H9 (cell line): ENCODE data around the gene DAAM1. TPM values are rescaled to one million over a fixed set of nuclear protein-coding genes. Genes with fewer than 3 reads are reported as not detected.

Source experiments
- DNase-seq: peaks from one replicate; pipeline ENCODE4 v3.0.0-alpha.2; 2017
- H2AFZ ChIP-seq: one replicate; pipeline ENCODE4 v1.6.1; 2013; ENCODE audit warnings: mild to moderate bottlenecking, low read length, control low read depth, moderate library complexity
- H2AK5ac ChIP-seq: 2 replicates; pipeline ENCODE4 v1.6.1; 2013; ENCODE audit warnings: low read length, control low read depth, mixed read lengths; ENCODE audit not compliant: insufficient read length
- H2BK120ac ChIP-seq: one replicate; pipeline ENCODE4 v1.6.1; 2013; ENCODE audit warnings: low read depth, mild to moderate bottlenecking, low read length, control low read depth, inconsistent platforms; ENCODE audit not compliant: poor library complexity, severe bottlenecking
- H2BK12ac ChIP-seq: 2 replicates; pipeline ENCODE4 v1.6.1; 2013; ENCODE audit warnings: low read length, control low read depth, mixed read lengths, low read depth; ENCODE audit not compliant: insufficient read length
- H2BK15ac ChIP-seq: 2 replicates; pipeline ENCODE4 v1.6.1; 2013; ENCODE audit warnings: low read depth, low read length, control low read depth
- H2BK20ac ChIP-seq: one replicate; pipeline ENCODE4 v1.6.1; 2013; ENCODE audit warnings: low read depth, mild to moderate bottlenecking, low read length, control low read depth, inconsistent platforms; ENCODE audit not compliant: poor library complexity, severe bottlenecking
- H2BK5ac ChIP-seq: 2 replicates; pipeline ENCODE4 v1.6.1; 2013; ENCODE audit warnings: low read length, control low read depth, mixed read lengths; ENCODE audit not compliant: insufficient read length
- H3K14ac ChIP-seq: 2 replicates; pipeline ENCODE4 v1.6.1; 2013; ENCODE audit warnings: low read length, control low read depth; ENCODE audit not compliant: insufficient read depth
- H3K18ac ChIP-seq: 2 replicates; pipeline ENCODE4 v1.6.1; 2013; ENCODE audit warnings: low read depth, mild to moderate bottlenecking, mixed read lengths, low read length, control low read depth; ENCODE audit not compliant: insufficient read length
- H3K23ac ChIP-seq: 2 replicates; pipeline ENCODE4 v1.6.1; 2013; ENCODE audit warnings: low read length, control low read depth, mixed read lengths, low read depth; ENCODE audit not compliant: insufficient read length
- H3K23me2 ChIP-seq: 2 replicates; pipeline ENCODE4 v1.6.1; 2013; ENCODE audit warnings: low read depth, mild to moderate bottlenecking, mixed read lengths, low read length, control low read depth; ENCODE audit not compliant: insufficient read length, poor library complexity, severe bottlenecking
- H3K27ac ChIP-seq: 2 replicates; pipeline ENCODE4 v1.5.1; 2013; ENCODE audit warnings: low read length, control low read depth, mixed read lengths, low read depth; ENCODE audit not compliant: insufficient read length
- H3K27me3 ChIP-seq: 2 replicates; pipeline ENCODE4 v1.6.1; 2013; ENCODE audit warnings: low read length, control low read depth, inconsistent platforms; ENCODE audit not compliant: insufficient read depth
- H3K4ac ChIP-seq: 2 replicates; pipeline ENCODE4 v1.6.1; 2013; ENCODE audit warnings: low read depth, mild to moderate bottlenecking, control low read depth, inconsistent platforms, low read length, moderate library complexity
- H3K4me1 ChIP-seq: 2 replicates; pipeline ENCODE4 v1.6.1; 2013; ENCODE audit warnings: low read length, control low read depth, inconsistent platforms; ENCODE audit not compliant: insufficient read depth
- H3K4me2 ChIP-seq: 2 replicates; pipeline ENCODE4 v1.6.1; 2013; ENCODE audit warnings: low read length, control low read depth, mixed read lengths; ENCODE audit not compliant: insufficient read length, insufficient read depth
- H3K56ac ChIP-seq: 2 replicates; pipeline ENCODE4 v1.6.1; 2013; ENCODE audit warnings: low read depth, mild to moderate bottlenecking, mixed read lengths, low read length, control low read depth; ENCODE audit not compliant: insufficient read length
- H3K79me1 ChIP-seq: 2 replicates; pipeline ENCODE4 v1.6.1; 2013; ENCODE audit warnings: low read depth, mild to moderate bottlenecking, moderate library complexity, low read length, control low read depth, inconsistent platforms; ENCODE audit not compliant: insufficient read depth, poor library complexity, severe bottlenecking
- H3K79me2 ChIP-seq: 2 replicates; pipeline ENCODE4 v1.6.1; 2013; ENCODE audit warnings: low read length, control low read depth, inconsistent platforms; ENCODE audit not compliant: insufficient read depth
- H3K9ac ChIP-seq: 2 replicates; pipeline ENCODE4 v1.6.1; 2013; ENCODE audit warnings: low read length, control low read depth, mixed read lengths; ENCODE audit not compliant: insufficient read length; ENCODE audit errors: extremely low read depth
- H3K9me3 ChIP-seq: one replicate; pipeline ENCODE4 v1.6.1; 2013; ENCODE audit warnings: low read depth, low read length, inconsistent platforms; ENCODE audit not compliant: control insufficient read depth
- H3T11ph ChIP-seq: one replicate; pipeline ENCODE4 v1.6.1; 2013; ENCODE audit warnings: mild to moderate bottlenecking, low read length, control low read depth, inconsistent platforms
- H4K20me1 ChIP-seq: one replicate; pipeline ENCODE4 v1.6.1; 2013; ENCODE audit not compliant: control insufficient read depth, insufficient read length, insufficient read depth
- H4K5ac ChIP-seq: 2 replicates; pipeline ENCODE4 v1.6.1; 2013; ENCODE audit warnings: low read depth, mild to moderate bottlenecking, mixed read lengths, low read length, control low read depth; ENCODE audit not compliant: insufficient read length
- H4K8ac ChIP-seq: replicated peaks from 2 replicates; pipeline ENCODE4 v1.6.1; 2013; ENCODE audit warnings: low read length, control low read depth, mixed read lengths, low read depth; ENCODE audit not compliant: insufficient read length
- H4K91ac ChIP-seq: 2 replicates; pipeline ENCODE4 v1.6.1; 2013; ENCODE audit warnings: low read depth, mild to moderate bottlenecking, moderate library complexity, mixed read lengths, low read length, control low read depth; ENCODE audit not compliant: insufficient read length
- H3K27ac Mint-ChIP-seq, 3 experiments: 2 replicates in 2 of 3; 3 replicates in 1 of 3; pipeline ENCODE4 v1.8.0; 2020 to 2021; ENCODE audit warnings: mixed read lengths in 3 of 3, mild to moderate bottlenecking in 1 of 3, moderate library complexity in 1 of 3
- H3K27me3 Mint-ChIP-seq: 2 replicates; pipeline ENCODE4 v1.8.0; 2021; ENCODE audit warnings: low read depth, mild to moderate bottlenecking, moderate library complexity, mixed read lengths
- H3K36me3 Mint-ChIP-seq, 3 experiments: 2 replicates in 2 of 3; 3 replicates in 1 of 3; pipeline ENCODE4 v1.8.0; 2020 to 2021; ENCODE audit warnings: low read depth in 3 of 3, mixed read lengths in 3 of 3; ENCODE audit not compliant: insufficient read depth in 1 of 3
- H3K4me1 Mint-ChIP-seq, 2 experiments: 2 replicates each; pipeline ENCODE4 v1.8.0; 2020; ENCODE audit warnings: mixed read lengths in 2 of 2
- H3K4me3 Mint-ChIP-seq, 2 experiments: 2 replicates in 1 of 2; 3 replicates in 1 of 2; pipeline ENCODE4 v1.8.0; 2020 to 2021; ENCODE audit warnings: mild to moderate bottlenecking in 2 of 2, mixed read lengths in 2 of 2, moderate library complexity in 1 of 2
- H3K9me3 Mint-ChIP-seq, 2 experiments: 2 replicates in 1 of 2; 3 replicates in 1 of 2; pipeline ENCODE4 v1.8.0; 2020; ENCODE audit warnings: mild to moderate bottlenecking in 2 of 2, mixed read lengths in 2 of 2, moderate library complexity in 1 of 2
- WGBS: extraction: QIAGEN DNeasy Blood & Tissue Kit; methylation state at CpG from one replicate; pipeline ENCODE4 v1.1.7; 2013; ENCODE audit warnings: missing lambda C conversion rate, low lambda C conversion rate, mixed read lengths; ENCODE audit not compliant: insufficient read length; ENCODE audit errors: extremely low coverage; 5-methylcytosine and 5-hydroxymethylcytosine counted together
- total RNA-seq: library from RNA; stranded (reverse); gene quantifications from 2 replicates; pipeline ENCODE4 v1.2.1, GENCODE V29; 2021
- TF ChIP-seq, protein P1 (sequence below): fragments of 200-600 bp; sonication (generic); conservative IDR thresholded peaks from 3 replicates; pipeline ENCODE4 v1.8.0; 2021; ENCODE audit warnings: antibody characterized with exemption, mild to moderate bottlenecking

DAAM1 gene
- total RNA-seq, 1 experiment from 2014 or later: 19.5 TPM

DNA sequence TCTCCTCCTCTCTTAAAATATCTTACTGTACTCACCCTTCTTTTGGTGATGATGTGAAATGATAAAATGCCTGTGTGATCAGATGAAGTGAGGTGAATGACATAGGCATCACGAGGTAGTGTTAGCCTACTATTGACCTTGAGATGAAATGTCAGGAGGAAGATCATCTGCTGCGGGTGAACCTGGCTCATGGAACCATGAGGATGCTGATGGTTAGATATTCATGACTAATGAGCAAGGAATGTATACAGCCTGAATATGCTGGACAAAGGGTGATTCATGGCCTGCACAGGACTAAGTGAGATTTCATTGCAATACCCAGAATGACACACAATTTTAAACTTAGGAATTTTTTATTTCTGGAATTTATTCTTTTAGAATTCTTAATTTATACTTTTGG, 89.6 kb downstream of the DAAM1 start:
- TF ChIP-seq, protein P1, sequence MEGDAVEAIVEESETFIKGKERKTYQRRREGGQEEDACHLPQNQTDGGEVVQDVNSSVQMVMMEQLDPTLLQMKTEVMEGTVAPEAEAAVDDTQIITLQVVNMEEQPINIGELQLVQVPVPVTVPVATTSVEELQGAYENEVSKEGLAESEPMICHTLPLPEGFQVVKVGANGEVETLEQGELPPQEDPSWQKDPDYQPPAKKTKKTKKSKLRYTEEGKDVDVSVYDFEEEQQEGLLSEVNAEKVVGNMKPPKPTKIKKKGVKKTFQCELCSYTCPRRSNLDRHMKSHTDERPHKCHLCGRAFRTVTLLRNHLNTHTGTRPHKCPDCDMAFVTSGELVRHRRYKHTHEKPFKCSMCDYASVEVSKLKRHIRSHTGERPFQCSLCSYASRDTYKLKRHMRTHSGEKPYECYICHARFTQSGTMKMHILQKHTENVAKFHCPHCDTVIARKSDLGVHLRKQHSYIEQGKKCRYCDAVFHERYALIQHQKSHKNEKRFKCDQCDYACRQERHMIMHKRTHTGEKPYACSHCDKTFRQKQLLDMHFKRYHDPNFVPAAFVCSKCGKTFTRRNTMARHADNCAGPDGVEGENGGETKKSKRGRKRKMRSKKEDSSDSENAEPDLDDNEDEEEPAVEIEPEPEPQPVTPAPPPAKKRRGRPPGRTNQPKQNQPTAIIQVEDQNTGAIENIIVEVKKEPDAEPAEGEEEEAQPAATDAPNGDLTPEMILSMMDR: no peak
- Histone ChIP-seq H2AFZ (no peak overlapping the region), H3K79me2 (no peaks in the 10 kb centered on the region), H4K91ac (no peak overlapping the region), H2BK15ac (no peak overlapping the region), H3K56ac (no peak overlapping the region), H3K4me2 (no peak overlapping the region), H2BK20ac (no peak overlapping the region), H4K20me1 (no peaks in the 10 kb centered on the region), H2BK5ac (no peak overlapping the region), H3K23ac (no peak overlapping the region), H2BK12ac (no peak overlapping the region), H3K9ac (no peak overlapping the region), H3K4ac (no peak overlapping the region), H2AK5ac (no peak overlapping the region), H3K18ac (no peak overlapping the region), H3K27ac (no peak overlapping the region), H3K9me3 (no peaks in the 10 kb centered on the region), H3K79me1 (no peaks in the 10 kb centered on the region), H4K8ac (no peak overlapping the region), H3T11ph (no peak overlapping the region), H3K23me2 (no peaks in the 10 kb centered on the region), H4K5ac (no peak overlapping the region), H2BK120ac (no peak overlapping the region), H3K14ac (no peak overlapping the region), H3K4me1 (no peaks in the 10 kb centered on the region), H3K27me3 (no peaks in the 10 kb centered on the region)
- Mint-ChIP-seq H3K27me3 (no peaks in the 10 kb centered on the region), H3K9me3 (peaks cover 3% of the 10 kb centered on the region in 2 experiments; a peak in 1 of 5 replicates), H3K4me1 (peaks cover 3 to 5% of the 10 kb centered on the region in 2 experiments; a peak in 3 of 4 replicates), H3K36me3 (peaks cover 0 to 2% (median 0%) of the 10 kb centered on the region in 3 experiments; a peak in 2 of 7 replicates), H3K27ac (no peak overlapping the region), H3K4me3 (no peak overlapping the region)
- WGBS: no CpG with 5 or more reads among the region's 2 CpGs
- no peak for DNase-seq
